HepG2 (cell line): ENCODE measurements around the gene CDCP1. TPM values are rescaled to one million over a fixed set of nuclear protein-coding genes. Genes with fewer than 3 reads are reported as not detected.

Experiments used
- ELF1 ChIP-seq: sonication (generic); formaldehyde crosslinking; IDR thresholded peaks from 2 replicates; pipeline ENCODE4 v1.4.0; 2020; ENCODE audit warnings: missing genetic modification reagents
- IRF2 ChIP-seq: IDR thresholded peaks from 2 replicates; pipeline ENCODE4 v1.6.1; 2018; ENCODE audit warnings: missing genetic modification reagents, missing compliant biosample characterization
- PPARG ChIP-seq: conservative IDR thresholded peaks from 2 replicates; pipeline ENCODE4 v1.6.1; 2016; ENCODE audit warnings: missing biosample characterization, missing genetic modification reagents
- RFXANK ChIP-seq: IDR thresholded peaks from 2 replicates; pipeline ENCODE4 v1.6.1; 2016
- RNF2 ChIP-seq: fragments of 450-650 bp; conservative IDR thresholded peaks from 2 replicates; pipeline ENCODE4 v1.6.1; 2016; ENCODE audit warnings: low read depth
- ZFP90 ChIP-seq: sonication (generic); formaldehyde crosslinking; IDR thresholded peaks from 2 replicates; pipeline ENCODE4 v1.8.0; 2022; ENCODE audit warnings: missing genetic modification reagents, mild to moderate bottlenecking, inconsistent platforms, borderline replicate concordance
- ZNF136 ChIP-seq: sonication (generic); formaldehyde crosslinking; IDR thresholded peaks from 2 replicates; pipeline ENCODE4 v1.8.1; 2022; ENCODE audit warnings: low read depth, mild to moderate bottlenecking, moderate library complexity, missing genetic modification reagents
- ZNF256 ChIP-seq: sonication (generic); formaldehyde crosslinking; conservative IDR thresholded peaks from 2 replicates; pipeline ENCODE4 v1.4.0; 2020; ENCODE audit warnings: missing genetic modification reagents
- ZNF484 ChIP-seq: sonication (generic); formaldehyde crosslinking; IDR thresholded peaks from 2 replicates; pipeline ENCODE4 v1.5.1; 2020; ENCODE audit warnings: mild to moderate bottlenecking, low read depth, missing genetic modification reagents, borderline replicate concordance
- ZNF496 ChIP-seq: sonication (generic); formaldehyde crosslinking; IDR thresholded peaks from 2 replicates; pipeline ENCODE4 v1.8.1; 2023; ENCODE audit warnings: mild to moderate bottlenecking, moderate library complexity, missing genetic modification reagents; ENCODE audit not compliant: insufficient replicate concordance
- ZNF556 ChIP-seq: sonication (generic); formaldehyde crosslinking; IDR thresholded peaks from 2 replicates; pipeline ENCODE4 v1.4.0; 2020; ENCODE audit warnings: mild to moderate bottlenecking, missing genetic modification reagents, borderline replicate concordance
- ZNF772 ChIP-seq: sonication (generic); formaldehyde crosslinking; IDR thresholded peaks from 2 replicates; pipeline ENCODE4 v1.5.0; 2020; ENCODE audit warnings: mild to moderate bottlenecking, missing genetic modification reagents
- polyA plus RNA-seq, 8 experiments: library from polyadenylated mRNA; depleted of rRNA in 3 of 8; stranded (reverse) in 7 of 8; unstranded in 1 of 8; fragments of >200 nt; fragmentation: Illumina TruSeq in 4 of 8; extraction: Trizol in 4 of 8; gene quantifications; 2 replicates each; pipeline versions ENCODE4 v1.2.1 to v1.2.3, GENCODE V29; 2011 to 2016; ENCODE audit warnings: low read depth in 4 of 8, missing spikeins in 1 of 8, mixed read lengths in 1 of 8; ENCODE audit not compliant: insufficient read depth in 1 of 8
- total RNA-seq, 5 experiments: library from RNA; depleted of rRNA; stranded (reverse); fragments of >200 nt; fragmentation: Illumina TruSeq; extraction: Trizol; gene quantifications; 2 replicates each; pipeline ENCODE4 v1.2.3, GENCODE V29; 2016; ENCODE audit warnings: low read depth in 1 of 5
- TF ChIP-seq, protein P1 (sequence below): sonication (generic); formaldehyde crosslinking; IDR thresholded peaks from 2 replicates; pipeline ENCODE4 v1.4.0; 2020; ENCODE audit warnings: missing genetic modification reagents
- TF ChIP-seq, protein P2 (sequence below): sonication (generic); formaldehyde crosslinking; conservative IDR thresholded peaks from 2 replicates; pipeline ENCODE4 v1.8.0; 2022; ENCODE audit warnings: low read depth, missing genetic modification reagents
- TF ChIP-seq, protein P3 (sequence below): sonication (generic); formaldehyde crosslinking; IDR thresholded peaks from 2 replicates; pipeline ENCODE4 v1.5.1; 2020; ENCODE audit warnings: mild to moderate bottlenecking, missing genetic modification reagents, moderate library complexity
- TF ChIP-seq, protein P4 (sequence below): IDR thresholded peaks from 2 replicates; pipeline ENCODE4 v1.6.1; 2012; ENCODE audit warnings: low read depth, low read length, improper control_type of control experiment
- TF ChIP-seq, protein P5 (sequence below): sonication (generic); formaldehyde crosslinking; IDR thresholded peaks from 2 replicates; pipeline ENCODE4 v1.4.0; 2020; ENCODE audit warnings: missing genetic modification reagents, low read depth, mild to moderate bottlenecking, borderline replicate concordance

Gene CDCP1
- total and polyA plus RNA-seq, 2 of the 13 experiments (the other 11 are each of a cell fraction or from before 2014, with no cell fraction given), result 0.11 to 0.18 TPM

DNA sequence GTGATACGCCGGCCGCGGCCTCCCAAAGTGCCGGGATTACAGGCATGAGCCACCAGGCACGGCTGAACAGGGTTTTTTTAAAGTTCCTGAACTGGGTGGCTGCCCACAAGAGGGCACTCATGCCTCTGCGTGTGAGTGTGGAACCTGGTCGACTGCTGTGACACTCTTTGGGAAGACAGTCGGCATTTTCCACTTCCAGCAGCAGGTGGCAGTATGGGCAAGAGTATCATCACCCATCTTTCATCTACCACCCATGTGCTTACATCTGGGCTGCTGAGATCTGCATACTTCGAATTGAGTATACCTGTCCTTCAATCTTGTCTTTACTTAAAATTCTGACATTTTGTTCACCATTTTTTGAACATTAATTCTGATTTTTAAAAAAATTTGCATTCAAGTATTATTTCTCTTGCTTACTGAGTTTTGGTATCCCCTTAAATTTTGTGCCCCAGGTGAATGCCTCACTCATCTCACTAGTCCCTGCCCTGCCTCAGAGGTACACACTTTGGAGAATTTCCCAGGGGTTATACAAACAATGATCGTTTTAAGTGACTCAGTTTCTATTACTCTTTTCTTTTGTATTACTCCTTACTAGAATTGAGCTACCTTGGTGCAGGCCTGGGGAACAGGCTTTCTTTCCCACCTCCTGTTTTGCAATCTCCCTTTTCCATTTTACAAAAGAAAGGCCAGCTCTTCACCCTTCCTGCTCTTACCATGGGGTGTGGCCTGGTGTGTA, 108.3 kb downstream of the CDCP1 start (continued):
- TF ChIP-seq, protein P1, sequence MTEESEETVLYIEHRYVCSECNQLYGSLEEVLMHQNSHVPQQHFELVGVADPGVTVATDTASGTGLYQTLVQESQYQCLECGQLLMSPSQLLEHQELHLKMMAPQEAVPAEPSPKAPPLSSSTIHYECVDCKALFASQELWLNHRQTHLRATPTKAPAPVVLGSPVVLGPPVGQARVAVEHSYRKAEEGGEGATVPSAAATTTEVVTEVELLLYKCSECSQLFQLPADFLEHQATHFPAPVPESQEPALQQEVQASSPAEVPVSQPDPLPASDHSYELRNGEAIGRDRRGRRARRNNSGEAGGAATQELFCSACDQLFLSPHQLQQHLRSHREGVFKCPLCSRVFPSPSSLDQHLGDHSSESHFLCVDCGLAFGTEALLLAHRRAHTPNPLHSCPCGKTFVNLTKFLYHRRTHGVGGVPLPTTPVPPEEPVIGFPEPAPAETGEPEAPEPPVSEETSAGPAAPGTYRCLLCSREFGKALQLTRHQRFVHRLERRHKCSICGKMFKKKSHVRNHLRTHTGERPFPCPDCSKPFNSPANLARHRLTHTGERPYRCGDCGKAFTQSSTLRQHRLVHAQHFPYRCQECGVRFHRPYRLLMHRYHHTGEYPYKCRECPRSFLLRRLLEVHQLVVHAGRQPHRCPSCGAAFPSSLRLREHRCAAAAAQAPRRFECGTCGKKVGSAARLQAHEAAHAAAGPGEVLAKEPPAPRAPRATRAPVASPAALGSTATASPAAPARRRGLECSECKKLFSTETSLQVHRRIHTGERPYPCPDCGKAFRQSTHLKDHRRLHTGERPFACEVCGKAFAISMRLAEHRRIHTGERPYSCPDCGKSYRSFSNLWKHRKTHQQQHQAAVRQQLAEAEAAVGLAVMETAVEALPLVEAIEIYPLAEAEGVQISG, result peak; percentile 43; the same call in 1 of the 2 replicates
- TF ChIP-seq ZNF136 (CRISPR knock-in tag) (no peak), ZNF496 (no peak), RNF2 (0 out of 2 replicates have a peak, but pooled peaks have one; percentile 44), ZNF772 (CRISPR knock-in tag) (0 out of 2 replicates have a peak, but pooled peaks have one; percentile 32), ELF1 (CRISPR knock-in tag) (0 out of 2 replicates have a peak, but pooled peaks have one; percentile 15), ZNF556 (CRISPR knock-in tag) (peak; percentile 47; the same call in 1 of the 2 replicates), PPARG (CRISPR knock-in tag) (0 out of 2 replicates have a peak, but pooled peaks have one; percentile 20), RFXANK (CRISPR knock-in tag) (no peak), ZFP90 (no peak), IRF2 (0 out of 2 replicates have a peak, but pooled peaks have one; percentile 30), ZNF484 (no peak), ZNF256 (CRISPR knock-in tag) (no peak)
- TF ChIP-seq, protein P2, sequence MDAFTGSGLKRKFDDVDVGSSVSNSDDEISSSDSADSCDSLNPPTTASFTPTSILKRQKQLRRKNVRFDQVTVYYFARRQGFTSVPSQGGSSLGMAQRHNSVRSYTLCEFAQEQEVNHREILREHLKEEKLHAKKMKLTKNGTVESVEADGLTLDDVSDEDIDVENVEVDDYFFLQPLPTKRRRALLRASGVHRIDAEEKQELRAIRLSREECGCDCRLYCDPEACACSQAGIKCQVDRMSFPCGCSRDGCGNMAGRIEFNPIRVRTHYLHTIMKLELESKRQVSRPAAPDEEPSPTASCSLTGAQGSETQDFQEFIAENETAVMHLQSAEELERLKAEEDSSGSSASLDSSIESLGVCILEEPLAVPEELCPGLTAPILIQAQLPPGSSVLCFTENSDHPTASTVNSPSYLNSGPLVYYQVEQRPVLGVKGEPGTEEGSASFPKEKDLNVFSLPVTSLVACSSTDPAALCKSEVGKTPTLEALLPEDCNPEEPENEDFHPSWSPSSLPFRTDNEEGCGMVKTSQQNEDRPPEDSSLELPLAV (CRISPR knock-in tag), result no peak
- TF ChIP-seq, protein P3, sequence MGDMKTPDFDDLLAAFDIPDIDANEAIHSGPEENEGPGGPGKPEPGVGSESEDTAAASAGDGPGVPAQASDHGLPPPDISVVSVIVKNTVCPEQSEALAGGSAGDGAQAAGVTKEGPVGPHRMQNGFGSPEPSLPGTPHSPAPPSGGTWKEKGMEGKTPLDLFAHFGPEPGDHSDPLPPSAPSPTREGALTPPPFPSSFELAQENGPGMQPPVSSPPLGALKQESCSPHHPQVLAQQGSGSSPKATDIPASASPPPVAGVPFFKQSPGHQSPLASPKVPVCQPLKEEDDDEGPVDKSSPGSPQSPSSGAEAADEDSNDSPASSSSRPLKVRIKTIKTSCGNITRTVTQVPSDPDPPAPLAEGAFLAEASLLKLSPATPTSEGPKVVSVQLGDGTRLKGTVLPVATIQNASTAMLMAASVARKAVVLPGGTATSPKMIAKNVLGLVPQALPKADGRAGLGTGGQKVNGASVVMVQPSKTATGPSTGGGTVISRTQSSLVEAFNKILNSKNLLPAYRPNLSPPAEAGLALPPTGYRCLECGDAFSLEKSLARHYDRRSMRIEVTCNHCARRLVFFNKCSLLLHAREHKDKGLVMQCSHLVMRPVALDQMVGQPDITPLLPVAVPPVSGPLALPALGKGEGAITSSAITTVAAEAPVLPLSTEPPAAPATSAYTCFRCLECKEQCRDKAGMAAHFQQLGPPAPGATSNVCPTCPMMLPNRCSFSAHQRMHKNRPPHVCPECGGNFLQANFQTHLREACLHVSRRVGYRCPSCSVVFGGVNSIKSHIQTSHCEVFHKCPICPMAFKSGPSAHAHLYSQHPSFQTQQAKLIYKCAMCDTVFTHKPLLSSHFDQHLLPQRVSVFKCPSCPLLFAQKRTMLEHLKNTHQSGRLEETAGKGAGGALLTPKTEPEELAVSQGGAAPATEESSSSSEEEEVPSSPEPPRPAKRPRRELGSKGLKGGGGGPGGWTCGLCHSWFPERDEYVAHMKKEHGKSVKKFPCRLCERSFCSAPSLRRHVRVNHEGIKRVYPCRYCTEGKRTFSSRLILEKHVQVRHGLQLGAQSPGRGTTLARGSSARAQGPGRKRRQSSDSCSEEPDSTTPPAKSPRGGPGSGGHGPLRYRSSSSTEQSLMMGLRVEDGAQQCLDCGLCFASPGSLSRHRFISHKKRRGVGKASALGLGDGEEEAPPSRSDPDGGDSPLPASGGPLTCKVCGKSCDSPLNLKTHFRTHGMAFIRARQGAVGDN (CRISPR knock-in tag), result peak; percentile 40
- TF ChIP-seq, protein P4, sequence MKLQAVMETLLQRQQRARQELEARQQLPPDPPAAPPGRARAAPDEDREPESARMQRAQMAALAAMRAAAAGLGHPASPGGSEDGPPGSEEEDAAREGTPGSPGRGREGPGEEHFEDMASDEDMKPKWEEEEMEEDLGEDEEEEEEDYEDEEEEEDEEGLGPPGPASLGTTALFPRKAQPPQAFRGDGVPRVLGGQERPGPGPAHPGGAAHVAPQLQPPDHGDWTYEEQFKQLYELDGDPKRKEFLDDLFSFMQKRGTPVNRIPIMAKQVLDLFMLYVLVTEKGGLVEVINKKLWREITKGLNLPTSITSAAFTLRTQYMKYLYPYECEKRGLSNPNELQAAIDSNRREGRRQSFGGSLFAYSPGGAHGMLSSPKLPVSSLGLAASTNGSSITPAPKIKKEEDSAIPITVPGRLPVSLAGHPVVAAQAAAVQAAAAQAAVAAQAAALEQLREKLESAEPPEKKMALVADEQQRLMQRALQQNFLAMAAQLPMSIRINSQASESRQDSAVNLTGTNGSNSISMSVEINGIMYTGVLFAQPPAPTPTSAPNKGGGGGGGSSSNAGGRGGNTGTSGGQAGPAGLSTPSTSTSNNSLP, result 0 out of 2 replicates have a peak, but pooled peaks have one; percentile 33
- TF ChIP-seq, protein P5, sequence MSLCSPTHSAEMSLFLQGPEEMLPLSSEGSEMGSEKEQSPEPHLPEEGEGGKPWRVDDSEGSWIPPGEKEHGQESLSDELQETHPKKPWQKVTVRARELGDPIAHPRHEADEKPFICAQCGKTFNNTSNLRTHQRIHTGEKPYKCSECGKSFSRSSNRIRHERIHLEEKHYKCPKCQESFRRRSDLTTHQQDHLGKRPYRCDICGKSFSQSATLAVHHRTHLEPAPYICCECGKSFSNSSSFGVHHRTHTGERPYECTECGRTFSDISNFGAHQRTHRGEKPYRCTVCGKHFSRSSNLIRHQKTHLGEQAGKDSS (CRISPR knock-in tag), result peak; percentile 68; the same call in 1 of the 2 replicates
